Measurements from ENCODE around the gene ATG3. TPM values are rescaled to one million over a fixed set of nuclear protein-coding genes. Genes with fewer than 3 reads are reported as not detected.

Gene ATG3
- total and polyA plus RNA-seq, 2 donors (not counting 3 experiments of a cell fraction or from before 2014, with no cell fraction given) = 36.0 to 62.4 TPM

DNA sequence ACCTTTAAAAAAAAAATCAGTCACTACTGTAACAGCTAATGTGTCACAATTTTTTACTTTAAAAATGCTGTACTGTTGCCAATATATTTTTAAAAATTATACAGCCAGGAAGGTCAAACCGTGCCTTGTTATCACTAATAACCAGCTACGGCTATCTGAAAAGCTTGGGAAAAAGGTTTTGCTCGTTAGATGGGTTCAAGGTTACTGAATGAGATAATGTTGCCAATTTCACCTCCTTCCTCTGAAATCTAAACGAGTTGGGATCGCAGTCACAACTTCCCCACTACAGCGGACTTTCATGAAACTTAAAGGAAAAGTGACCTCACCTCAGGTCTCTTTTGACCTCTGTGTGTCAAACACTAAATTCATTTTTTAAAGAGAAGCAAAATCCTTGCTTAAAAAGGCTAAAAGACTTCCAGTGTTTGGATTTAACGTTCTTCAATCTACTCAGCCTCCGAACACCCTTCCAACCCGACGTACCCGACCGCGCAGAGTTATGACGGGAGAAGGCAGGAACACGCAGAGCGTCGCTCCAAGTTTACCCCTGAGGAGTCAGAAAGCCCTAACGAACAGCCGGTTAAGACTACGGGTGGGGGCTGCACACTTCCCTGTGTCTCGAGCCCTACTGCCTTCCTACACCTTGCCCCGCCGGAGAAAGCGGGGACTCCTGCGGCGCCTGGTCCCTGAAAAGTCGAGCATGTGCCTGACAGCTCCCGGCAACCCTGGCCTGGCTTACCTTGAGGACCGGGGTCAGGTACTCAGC is 860 bp downstream of the ATG3 start:
- intact Hi-C loops (cut with micrococcal nuclease) (loop anchor here (5.0 to 10.0 kb wide), 2 partner anchors 431 to 1134 kb away; partner anchors contain the start of genes GTPBP8 and USF3), dilution Hi-C loops (cut with MboI; ENCODE audit: extremely low pct_ligation_motif_present, low sequenced_read_pairs) (no loop called here)
- Histone ChIP-seq H3K9ac (replicated peaks; ENCODE audit: extremely low read depth, insufficient read depth, low read length) (peak overlapping the region; percentile 99), H4K20me1 (replicated peaks; ENCODE audit: control insufficient read depth, extremely low read depth, insufficient read depth, low read length) (no peaks in the 10 kb centered on the region), H3K4me2 (ENCODE audit: insufficient read depth, low read length) (peak overlapping the region; percentile 99), H2AFZ (ENCODE audit: low read depth, low read length) (peak overlapping the region; percentile 74), H3K4me3 (replicated peaks in 1 of 3; ENCODE audit: insufficient read depth in 1 of 3, low read depth in 1 of 3, low read length in 3 of 3) (peak overlapping the region; percentile 94 to 100 (median 97)), H3K27ac (ENCODE audit: insufficient read depth, low read depth, low read length) (peak overlapping the region; percentile 78), H3K36me3 (ENCODE audit: control insufficient read depth in 2 of 2, extremely low read depth in 1 of 2, insufficient read depth in 2 of 2, low read length in 2 of 2) (peaks cover 0 to 2% of the 10 kb centered on the region in 2 experiments), H3K79me2 (ENCODE audit: control insufficient read depth, insufficient read depth, low read length) (peaks cover 41% of the 10 kb centered on the region), H3K9me3 (replicated peaks; ENCODE audit: control insufficient read depth, insufficient read depth, low read length) (no peaks in the 10 kb centered on the region), H3K27me3 (ENCODE audit: control insufficient read depth in 2 of 2, insufficient read depth in 2 of 2, low read length in 2 of 2) (no peaks in the 10 kb centered on the region), H3K9me1 (replicated peaks; ENCODE audit: control insufficient read depth, extremely low read depth, insufficient read depth, low read length) (no peaks in the 10 kb centered on the region), H3K4me1 (ENCODE audit: control insufficient read depth, extremely low read depth, insufficient read depth, low read length) (peaks cover 19% of the 10 kb centered on the region)
- no peak for TF ChIP-seq GATA2 (IDR thresholded peaks at IDR 0.05; ENCODE audit: insufficient read depth, insufficient read length, low read depth, low read length)
- peak; percentile 38 for TF ChIP-seq POLR2A (IDR thresholded peaks at IDR 0.05; ENCODE audit: low read depth, low read length)
- CTCF ChIA-PET = interaction anchor here (0.9 to 1.5 kb wide), 4 partner anchors 9 to 267 kb away, joined by 3 to 7 read pairs (median 4); partner anchors contain the start of gene SLC9C1
- DNase-seq (ENCODE audit: low read depth, low spot score) (peak; percentile 89), FAIRE-seq (peak; percentile 82)
- POLR2A ChIA-PET = no interaction called here
- BruUV-seq (replicated peaks) = TSS peak; percentile 38

DNA sequence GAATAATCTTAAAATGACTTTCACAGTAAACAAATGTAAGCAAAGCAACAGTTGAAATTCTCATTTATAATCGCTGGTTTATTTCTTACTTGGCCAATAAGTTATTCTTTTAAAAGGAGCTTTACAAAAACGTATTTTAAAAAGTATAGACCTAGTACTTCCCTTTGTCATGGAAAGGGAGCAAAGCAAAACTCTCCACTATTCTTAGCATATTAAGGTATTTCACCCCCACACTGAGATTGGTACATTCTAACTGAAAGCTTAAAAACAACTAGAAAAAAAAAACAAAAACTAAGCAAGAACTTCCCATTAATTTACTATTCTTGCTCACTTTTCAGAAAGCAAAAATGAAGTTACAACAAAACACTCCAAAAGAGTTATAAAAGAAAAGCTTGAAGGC is 1.5 kb downstream of the ATG3 start:
- FAIRE-seq = no peak
- peak overlapping the region; percentile 78 for H3K27ac ChIP-seq (ENCODE audit: insufficient read depth, low read depth, low read length)
- no peaks in the 10 kb centered on the region for H3K9me3 ChIP-seq (replicated peaks; ENCODE audit: control insufficient read depth, insufficient read depth, low read length)
- peaks cover 47% of the 10 kb centered on the region for H3K79me2 ChIP-seq (ENCODE audit: control insufficient read depth, insufficient read depth, low read length)
- H3K36me3 ChIP-seq (ENCODE audit: control insufficient read depth in 2 of 2, extremely low read depth in 1 of 2, insufficient read depth in 2 of 2, low read length in 2 of 2) = peaks cover 0 to 2% of the 10 kb centered on the region in 2 experiments
- TF ChIP-seq FOS (IDR thresholded peaks at IDR 0.05; ENCODE audit: borderline replicate concordance, insufficient read depth, low read length) (no peak), MYC (IDR thresholded peaks at IDR 0.05; ENCODE audit: low read depth, low read length) (no peak), GATA2 (IDR thresholded peaks at IDR 0.05; ENCODE audit: insufficient read depth, insufficient read length, low read depth, low read length) (no peak), CTCF (IDR thresholded peaks at IDR 0.05; ENCODE audit: extremely low read depth in 1 of 2, insufficient read depth in 1 of 2, low read depth in 1 of 2, low read length in 2 of 2) (no peak), EZH2 (IDR thresholded peaks at IDR 0.05; ENCODE audit: borderline replicate concordance, low read depth, low read length, severe bottlenecking) (no peak), POLR2AphosphoS5 (IDR thresholded peaks at IDR 0.05; ENCODE audit: insufficient read depth, low read depth, low read length) (no peak), MAX (IDR thresholded peaks at IDR 0.05; ENCODE audit: insufficient read depth, insufficient read length) (no peak), JUN (IDR thresholded peaks at IDR 0.05; ENCODE audit: borderline replicate concordance, insufficient read depth, insufficient read length, low read depth) (no peak), POLR2A (IDR thresholded peaks at IDR 0.05; ENCODE audit: low read depth, low read length) (no peak)
- intact Hi-C loops (cut with micrococcal nuclease) = loop anchor here (5.0 to 10.0 kb wide), 2 partner anchors 432 to 1134 kb away; partner anchors contain the start of genes GTPBP8 and USF3
- H4K20me1 ChIP-seq (replicated peaks; ENCODE audit: control insufficient read depth, extremely low read depth, insufficient read depth, low read length) = no peaks in the 10 kb centered on the region
- no peak overlapping the region for H2AFZ ChIP-seq (ENCODE audit: low read depth, low read length)
- H3K9me1 ChIP-seq (replicated peaks; ENCODE audit: control insufficient read depth, extremely low read depth, insufficient read depth, low read length) = no peaks in the 10 kb centered on the region
- CTCF ChIA-PET = interaction anchor here (1.2 to 1.4 kb wide), 2 partner anchors 9 to 27 kb away, joined by 3 to 6 read pairs; no protein-coding TSS in a partner anchor
- BruUV-seq (replicated peaks) = no TSS peak
- peaks cover 25% of the 10 kb centered on the region for H3K4me1 ChIP-seq (ENCODE audit: control insufficient read depth, extremely low read depth, insufficient read depth, low read length)
- H3K9ac ChIP-seq (replicated peaks; ENCODE audit: extremely low read depth, insufficient read depth, low read length) = peak overlapping the region; percentile 99
- no peak for DNase-seq (ENCODE audit: low read depth, low spot score)
- peak overlapping the region; percentile 94 to 100 (median 97) for H3K4me3 ChIP-seq (replicated peaks in 1 of 3; ENCODE audit: insufficient read depth in 1 of 3, low read depth in 1 of 3, low read length in 3 of 3)
- no peaks in the 10 kb centered on the region for H3K27me3 ChIP-seq (ENCODE audit: control insufficient read depth in 2 of 2, insufficient read depth in 2 of 2, low read length in 2 of 2)
- peak overlapping the region; percentile 99 for H3K4me2 ChIP-seq (ENCODE audit: insufficient read depth, low read length)
- dilution Hi-C loops (cut with MboI; ENCODE audit: extremely low pct_ligation_motif_present, low sequenced_read_pairs) = no loop called here
- POLR2A ChIA-PET = no interaction called here

All from endothelial cell of umbilical vein (primary cell).